Naive thymus-derived CD4-positive, alpha-beta T cell (primary cell): Measurements from ENCODE around the gene KCNT1. TPM values are rescaled to one million over a fixed set of nuclear protein-coding genes. Genes with fewer than 3 reads are reported as not detected.

ENCODE experiments used
- ATAC-seq: fragments of 150-1000 bp; cut with Tn5 transposase; 2 replicates; pipeline ENCODE4 v1.10.0; 2021; ENCODE audit warnings: mild to moderate bottlenecking, moderate library complexity
- CTCF ChIA-PET: fragments of 350-600 bp; sonication (Branson Sonifier 250); formaldehyde crosslinking; loops from one replicate; lab custom pipeline; 2021; ENCODE audit warnings: antibody characterized with exemption; lab: Charles Lee
- POLR2A ChIA-PET: fragments of 350-600 bp; sonication (Branson Sonifier 250); formaldehyde crosslinking; loops from one replicate; lab custom pipeline; 2021; ENCODE audit warnings: antibody characterized with exemption, inconsistent platforms; lab: Charles Lee
- DNase-seq, 9 donors: peaks; one replicate each; pipeline versions ENCODE4 v3.0.0 to v3.0.0-alpha.2; 2020 to 2022; ENCODE audit warnings: mixed read lengths in 1 of 9
- H3K27ac ChIP-seq: one replicate; pipeline ENCODE4 v1.7.0; 2013; ENCODE audit warnings: mild to moderate bottlenecking, low read depth, low read length, moderate library complexity
- H3K27me3 ChIP-seq, 2 donors: one replicate each; pipeline ENCODE4 v1.7.0; 2013; ENCODE audit warnings: low read length in 2 of 2, mild to moderate bottlenecking in 2 of 2, moderate library complexity in 2 of 2; ENCODE audit not compliant: control insufficient read depth in 2 of 2, insufficient read depth in 2 of 2
- H3K36me3 ChIP-seq, 3 experiments: 1 replicate in 2 of 3; 2 replicates in 1 of 3; pipeline ENCODE4 v1.7.0; 2013; ENCODE audit warnings: low read length in 3 of 3, mild to moderate bottlenecking in 3 of 3, moderate library complexity in 1 of 3; ENCODE audit not compliant: insufficient read depth in 3 of 3, control insufficient read depth in 2 of 3
- H3K4me1 ChIP-seq, 2 donors: one replicate each; pipeline ENCODE4 v1.7.0; 2013; ENCODE audit warnings: low read length in 2 of 2, mild to moderate bottlenecking in 2 of 2, moderate library complexity in 1 of 2; ENCODE audit not compliant: control insufficient read depth in 2 of 2, insufficient read depth in 2 of 2
- H3K4me3 ChIP-seq: 2 replicates; pipeline ENCODE4 v1.7.0; 2013; ENCODE audit warnings: mild to moderate bottlenecking, low read length
- H3K9me3 ChIP-seq, 3 experiments: 1 replicate in 2 of 3; 2 replicates in 1 of 3; pipeline ENCODE4 v1.7.0; 2013; ENCODE audit warnings: low read length in 3 of 3; ENCODE audit not compliant: control insufficient read depth in 2 of 3
- H3K27ac Mint-ChIP-seq, 9 donors: one replicate each; pipeline ENCODE4 v1.8.0; 2020 to 2022; ENCODE audit warnings: mixed read lengths in 9 of 9, mild to moderate bottlenecking in 8 of 9, moderate library complexity in 5 of 9, inconsistent platforms in 2 of 9
- H3K27me3 Mint-ChIP-seq, 5 donors: one replicate each; pipeline ENCODE4 v1.8.0; 2021 to 2022; ENCODE audit warnings: mixed read lengths in 5 of 5, mild to moderate bottlenecking in 1 of 5
- H3K36me3 Mint-ChIP-seq, 5 donors: one replicate each; pipeline ENCODE4 v1.8.0; 2020 to 2022; ENCODE audit warnings: mixed read lengths in 5 of 5, mild to moderate bottlenecking in 3 of 5, inconsistent platforms in 1 of 5
- H3K4me1 Mint-ChIP-seq, 7 donors: one replicate each; pipeline ENCODE4 v1.8.0; 2020 to 2022; ENCODE audit warnings: mixed read lengths in 7 of 7, mild to moderate bottlenecking in 3 of 7, inconsistent platforms in 1 of 7
- H3K4me3 Mint-ChIP-seq, 10 donors: one replicate each; pipeline ENCODE4 v1.8.0; 2020 to 2022; ENCODE audit warnings: mild to moderate bottlenecking in 10 of 10, mixed read lengths in 10 of 10, moderate library complexity in 6 of 10, inconsistent platforms in 2 of 10
- H3K9me3 Mint-ChIP-seq, 11 donors: one replicate each; pipeline ENCODE4 v1.8.0; 2020 to 2022; ENCODE audit warnings: mixed read lengths in 11 of 11, mild to moderate bottlenecking in 4 of 11, inconsistent platforms in 1 of 11, moderate library complexity in 1 of 11
- intact Hi-C, 2 donors: fragments of 100-400 bp; cut with micrococcal nuclease; formaldehyde crosslinking; loops; one replicate each; pipeline ENCODE4 v1.15.1; 2023
- polyA plus RNA-seq, 2 donors: library from polyadenylated mRNA; unstranded; fragments of 300-500 nt; fragmentation: Illumina TruSeq; gene quantifications; one replicate each; pipeline ENCODE4 v1.2.3, GENCODE V29; 2021
- total RNA-seq, 6 experiments: library from RNA in 5 of 6; stranded (reverse) in 5 of 6; gene quantifications; 1 replicate in 5 of 6; 2 replicates in 1 of 6; pipeline ENCODE4 v1.2.3 and lab custom pipeline; 2021 to 2026

The KCNT1 gene
- total and polyA plus RNA-seq, 7 experiments from 2014 or later, result 0.29 TPM; not detected in 6

GRCh38 chr9:135839516-135839915 lies 137.5 kb downstream of the KCNT1 start:
- Histone ChIP-seq H3K27ac (no peak overlapping the region), H3K9me3 (no peaks in the 10 kb centered on the region), H3K4me3 (no peak overlapping the region), H3K4me1 (no peaks in the 10 kb centered on the region), H3K36me3 (peaks cover 0 to 10% (median 0%) of the 10 kb centered on the region in 3 experiments), H3K27me3 (no peaks in the 10 kb centered on the region)
- peaks cover 14 to 27% (median 20%) of the 10 kb centered on the region in 5 donors for H3K36me3 Mint-ChIP-seq
- H3K27me3 Mint-ChIP-seq, result no peaks in the 10 kb centered on the region
- POLR2A ChIA-PET, result no interaction called here
- H3K9me3 Mint-ChIP-seq, result peaks cover 0 to 11% (median 7%) of the 10 kb centered on the region in 11 donors
- intact Hi-C loops, result loop anchor here in 1 of 2 donors (10.0 kb wide), 1 partner anchor 1195 kb away; the partner anchor contains the start of gene COL5A1
- CTCF ChIA-PET, result interaction anchor here (0.8 kb wide), 1 partner anchor 28 kb away, joined by 3 read pairs; no protein-coding TSS in a partner anchor
- H3K27ac Mint-ChIP-seq, result no peak overlapping the region
- no peak overlapping the region for H3K4me3 Mint-ChIP-seq
- DNase-seq (no peak), ATAC-seq (no peak)
- peaks cover 0 to 19% (median 9%) of the 10 kb centered on the region in 7 donors for H3K4me1 Mint-ChIP-seq

- H3K27me3 Mint-ChIP-seq, result no peaks in the 10 kb centered on the region
- CTCF ChIA-PET, result no interaction called here
These were observed 138.1 kb downstream of the KCNT1 start for GRCh38 chr9:135840107-135840506.

GRCh38 chr9:135840539-135840938 lies 138.6 kb downstream of the KCNT1 start:
- Mint-ChIP-seq H3K36me3 (peaks cover 20 to 33% (median 27%) of the 10 kb centered on the region in 5 donors), H3K4me1 (peaks cover 0 to 21% (median 10%) of the 10 kb centered on the region in 7 donors), H3K4me3 (no peak overlapping the region), H3K27ac (no peak overlapping the region), H3K9me3 (peaks cover 0 to 19% (median 7%) of the 10 kb centered on the region in 11 donors), H3K27me3 (no peaks in the 10 kb centered on the region)
- intact Hi-C loops, result no loop called here
- ChIA-PET CTCF (no interaction called here), POLR2A (no interaction called here)
- DNase-seq, result no peak
- H3K27me3 ChIP-seq, result no peaks in the 10 kb centered on the region
- H3K4me1 ChIP-seq, result no peaks in the 10 kb centered on the region
- H3K4me3 ChIP-seq, result no peak overlapping the region
- peaks cover 0 to 4% (median 0%) of the 10 kb centered on the region in 3 experiments for H3K36me3 ChIP-seq
- no peaks in the 10 kb centered on the region for H3K9me3 ChIP-seq
- ATAC-seq, result no peak
- H3K27ac ChIP-seq, result no peak overlapping the region

More at GRCh38 chr9:135840107-135840506, 138.1 kb downstream of the KCNT1 start:
- Histone ChIP-seq H3K9me3 (no peaks in the 10 kb centered on the region), H3K4me3 (no peak overlapping the region), H3K27me3 (no peaks in the 10 kb centered on the region), H3K27ac (no peak overlapping the region), H3K4me1 (no peaks in the 10 kb centered on the region), H3K36me3 (peaks cover 0 to 5% (median 0%) of the 10 kb centered on the region in 3 experiments)
- ATAC-seq, result no peak
- POLR2A ChIA-PET, result no interaction called here
- H3K27ac Mint-ChIP-seq, result no peak overlapping the region
- no peak for DNase-seq
- peaks cover 0 to 17% (median 7%) of the 10 kb centered on the region in 11 donors for H3K9me3 Mint-ChIP-seq
- H3K4me3 Mint-ChIP-seq, result no peak overlapping the region
- H3K4me1 Mint-ChIP-seq, result peaks cover 0 to 21% (median 10%) of the 10 kb centered on the region in 7 donors
- H3K36me3 Mint-ChIP-seq, result peaks cover 20 to 29% (median 23%) of the 10 kb centered on the region in 5 donors
- intact Hi-C loops, result no loop called here

Other genes starting within 250 kb of the KCNT1 start
- gene PPP1R26, start 222.4 kb upstream of the KCNT1 start, total RNA-seq, result 1 to 10 TPM in 1 of 5 experiments, under 1 TPM in 3, not detected in 1; 0.19 to 5.6 (median 0.43) TPM
- under 1 TPM in 1 of 2 donors, not detected in 1; 0.05 TPM for gene PPP1R26, start 222.4 kb upstream of the KCNT1 start, polyA plus RNA-seq
- gene MRPS2, start 201.5 kb upstream of the KCNT1 start, total RNA-seq, result 10 to 100 TPM; 19.4 to 32.3 (median 28.3) TPM
- gene MRPS2, start 201.5 kb upstream of the KCNT1 start, polyA plus RNA-seq, result 10 to 100 TPM; 48.9 to 66.1 TPM
- gene LCN1, start 180.7 kb upstream of the KCNT1 start, total RNA-seq, result not detected
- gene LCN1, start 180.7 kb upstream of the KCNT1 start, polyA plus RNA-seq, result not detected
- gene OBP2A, start 156.1 kb upstream of the KCNT1 start, total RNA-seq, result not detected
- not detected for gene OBP2A, start 156.1 kb upstream of the KCNT1 start, polyA plus RNA-seq
- not detected for gene PAEP, start 140.4 kb upstream of the KCNT1 start, total RNA-seq
- gene PAEP, start 140.4 kb upstream of the KCNT1 start, polyA plus RNA-seq, result not detected
- not detected for gene GLT6D1, start 62.6 kb upstream of the KCNT1 start, total RNA-seq
- gene GLT6D1, start 62.6 kb upstream of the KCNT1 start, polyA plus RNA-seq, result not detected
- gene LCN9, start 38.9 kb upstream of the KCNT1 start, total RNA-seq, result not detected
- gene LCN9, start 38.9 kb upstream of the KCNT1 start, polyA plus RNA-seq, result not detected
- not detected for gene SOHLH1, start 2.7 kb upstream of the KCNT1 start, total RNA-seq
- not detected for gene SOHLH1, start 2.7 kb upstream of the KCNT1 start, polyA plus RNA-seq
- gene CAMSAP1, start 205.4 kb downstream of the KCNT1 start, total RNA-seq, result 10 to 100 TPM; 16.4 to 34.3 (median 23.6) TPM
- 1 to 10 TPM in 1 of 2 donors, under 1 TPM in 1; 0.65 to 4.0 TPM for gene CAMSAP1, start 205.4 kb downstream of the KCNT1 start, polyA plus RNA-seq